ENCODE data around the gene CHRND.

The CHRND gene

GRCh38 chr2:232573042-232573441 is 47.1 kb downstream of the CHRND start:
- no peak for DNase-seq (ENCODE audit: low read depth in 2 of 2)

DNA sequence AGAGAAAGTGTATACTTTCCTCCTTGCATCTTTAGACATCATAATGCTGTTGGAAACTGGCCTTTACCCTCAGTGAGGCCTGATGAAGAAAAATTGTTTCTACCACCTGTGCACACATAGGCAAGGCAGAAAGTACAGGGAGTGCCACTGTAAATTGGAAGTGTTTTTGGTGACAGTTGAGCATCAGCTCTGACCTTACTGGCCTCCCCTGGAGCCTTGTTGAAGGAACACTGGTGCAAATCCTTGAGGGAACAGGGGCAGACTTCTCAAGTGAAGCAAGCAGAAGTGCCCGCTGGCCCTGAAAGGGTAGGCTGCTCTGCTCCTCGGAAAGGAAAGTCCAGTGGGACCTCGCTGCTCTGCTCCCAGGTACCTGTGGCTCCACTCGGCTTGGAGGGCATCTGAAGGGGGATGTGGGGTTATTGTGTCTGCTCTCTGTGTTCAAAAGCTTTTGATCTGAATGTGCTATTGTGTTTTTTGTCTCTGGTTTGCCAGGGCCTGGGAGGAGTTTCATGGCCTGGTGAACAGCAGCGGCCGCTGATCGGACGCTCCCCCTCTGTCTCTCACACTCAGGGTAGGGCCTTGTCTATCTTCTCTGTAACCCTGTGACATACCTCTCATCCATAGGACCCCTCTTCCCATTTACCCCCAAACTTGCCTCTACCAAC is 47.9 kb downstream of the CHRND start:
- no peak for DNase-seq (ENCODE audit: low read depth in 2 of 2)

- no peak for DNase-seq (ENCODE audit: low read depth in 2 of 2)
Observed at GRCh38 chr2:232574674-232575403, 48.9 kb downstream of the CHRND start.

- no peak for DNase-seq (ENCODE audit: low read depth in 2 of 2)
Observed at GRCh38 chr2:232575404-232575746, 49.4 kb downstream of the CHRND start.

DNA sequence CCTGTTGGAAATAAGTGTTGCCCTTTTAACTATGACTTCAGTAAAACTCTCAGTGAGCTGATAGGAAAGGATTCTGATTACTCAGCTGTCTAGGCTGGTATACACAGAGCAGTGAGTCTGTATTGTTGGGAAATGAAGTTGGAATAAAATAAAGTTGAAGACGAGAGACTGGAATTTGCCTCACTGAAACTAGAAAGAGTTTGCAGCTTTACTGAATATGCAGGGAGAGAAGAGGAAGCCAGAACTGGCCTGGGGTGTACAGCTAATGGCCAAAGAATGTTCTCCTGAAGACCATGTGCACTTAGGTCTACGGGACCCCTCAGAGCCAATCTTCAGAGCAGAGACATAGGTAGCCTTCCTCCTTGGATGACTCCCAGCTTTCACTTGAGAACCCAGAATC is 51.0 kb downstream of the CHRND start:
- no peak for DNase-seq (ENCODE audit: low read depth in 2 of 2)

- no peak for DNase-seq (ENCODE audit: low read depth in 2 of 2)
Observed at GRCh38 chr2:232577841-232578240, 51.9 kb downstream of the CHRND start.

- DNase-seq (ENCODE audit: low read depth in 2 of 2), result no peak
Observed at GRCh38 chr2:232578626-232579025, 52.7 kb downstream of the CHRND start.

- no peak for DNase-seq (ENCODE audit: low read depth in 2 of 2)
Observed at GRCh38 chr2:232580648-232580981, 54.7 kb downstream of the CHRND start.

GRCh38 chr2:232581725-232582124 is 55.8 kb downstream of the CHRND start:
- no peak for DNase-seq (ENCODE audit: low read depth in 2 of 2)

DNA sequence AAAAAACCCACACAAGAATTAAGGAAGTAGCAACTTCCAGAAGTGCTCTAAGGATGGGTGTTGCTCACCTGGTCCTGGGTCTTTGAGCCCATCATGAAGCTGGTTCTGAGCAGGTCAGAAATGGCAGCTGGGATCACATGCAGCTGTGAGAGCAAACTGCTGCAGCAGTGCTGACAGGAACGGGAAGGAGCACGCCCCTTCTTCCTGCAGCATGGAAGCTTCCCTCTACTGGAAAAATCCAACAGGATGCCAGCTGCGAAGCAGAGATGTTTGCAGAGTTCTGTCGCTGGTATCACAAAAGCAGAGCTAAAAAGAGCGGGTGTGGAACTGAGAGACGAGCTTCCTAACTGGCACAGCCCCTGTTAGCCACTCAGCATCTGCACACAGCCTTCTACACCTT is 58.3 kb downstream of the CHRND start:
- DNase-seq (ENCODE audit: low read depth in 2 of 2), result no peak

All from fibroblast of skin of left quadriceps (primary cell).